B cell (primary cell): ENCODE results near the gene PTPRM. TPM values are rescaled to one million over a fixed set of nuclear protein-coding genes. Genes with fewer than 3 reads are reported as not detected.

ENCODE experiments used
- ATAC-seq: fragments of 200-7000 bp; cut with Tn5 transposase; one replicate; pipeline ENCODE4 v1.10.0; 2021; ENCODE audit warnings: low read depth, mild to moderate bottlenecking, moderate number of reproducible peaks, moderate library complexity
- CTCF ChIA-PET: fragments of 350-600 bp; sonication (Branson Sonifier 250); formaldehyde crosslinking; loops from one replicate; lab custom pipeline; 2021; ENCODE audit warnings: antibody characterized with exemption, inconsistent platforms; lab: Charles Lee
- POLR2A ChIA-PET: fragments of 350-600 bp; sonication (Branson Sonifier 250); formaldehyde crosslinking; loops from one replicate; lab custom pipeline; 2021; ENCODE audit warnings: antibody characterized with exemption; lab: Charles Lee
- DNase-seq: peaks from one replicate; pipeline ENCODE4 v3.0.0; 2013
- H2AFZ ChIP-seq: 2 replicates; pipeline ENCODE4 v1.6.1; 2012; ENCODE audit warnings: mild to moderate bottlenecking, low read depth, low read length; ENCODE audit not compliant: insufficient read depth, poor library complexity, severe bottlenecking
- H3K27ac ChIP-seq, 2 donors: 1 replicate in 1 of 2; 2 replicates in 1 of 2; pipeline ENCODE4 v1.5.1; 2012 to 2013; ENCODE audit warnings: low read length in 2 of 2, mild to moderate bottlenecking in 2 of 2, moderate library complexity in 1 of 2
- H3K27me3 ChIP-seq, 4 experiments: fragments of 200-600 bp in 1 of 4; sonication (generic) in 1 of 4; replicated peaks in 1 of 4; 1 replicate in 2 of 4; 2 replicates in 2 of 4; pipeline versions ENCODE4 v1.6.1 to v1.7.0; 2013 to 2016; ENCODE audit warnings: low read length in 3 of 4, mild to moderate bottlenecking in 2 of 4, mixed read lengths in 1 of 4, moderate library complexity in 1 of 4; ENCODE audit not compliant: insufficient read depth in 4 of 4, control insufficient read depth in 3 of 4; ENCODE audit errors: control extremely low read depth in 1 of 4
- H3K36me3 ChIP-seq, 2 experiments: replicated peaks in 1 of 2; 1 replicate in 1 of 2; 2 replicates in 1 of 2; pipeline versions ENCODE4 v1.6.1 to v1.7.1; 2013; ENCODE audit warnings: low read length in 1 of 2; ENCODE audit not compliant: insufficient read depth in 2 of 2, control insufficient read depth in 1 of 2; ENCODE audit errors: control extremely low read depth in 1 of 2, extremely low read depth in 1 of 2
- H3K4me1 ChIP-seq, 2 donors: fragments of 200-600 bp in 1 of 2; sonication (generic) in 1 of 2; 1 replicate in 1 of 2; 2 replicates in 1 of 2; pipeline versions ENCODE4 v1.5.1 to v1.6.1; 2013 to 2017; ENCODE audit warnings: low read length in 2 of 2; ENCODE audit not compliant: control insufficient read depth in 2 of 2, insufficient read depth in 2 of 2
- H3K4me2 ChIP-seq: replicated peaks from 2 replicates; pipeline ENCODE3; 2012; ENCODE audit warnings: mild to moderate bottlenecking, low read depth, low read length; ENCODE audit not compliant: poor library complexity, severe bottlenecking
- H3K4me3 ChIP-seq, 5 experiments: fragments of 200-600 bp in 1 of 5; sonication (generic) in 1 of 5; 1 replicate in 3 of 5; 2 replicates in 2 of 5; pipeline versions ENCODE4 v1.5.1 to v1.7.0; 2011 to 2016; ENCODE audit warnings: low read length in 4 of 5, mild to moderate bottlenecking in 4 of 5, low read depth in 2 of 5, control low read depth in 1 of 5, moderate library complexity in 1 of 5; ENCODE audit not compliant: insufficient read depth in 1 of 5; ENCODE audit errors: control extremely low read depth in 1 of 5, extremely low read depth in 1 of 5
- H3K79me2 ChIP-seq: fragments of 200-600 bp; sonication (generic); one replicate; pipeline ENCODE4 v1.6.0; 2016; ENCODE audit warnings: low read length; ENCODE audit not compliant: control insufficient read depth, insufficient read depth
- H3K9ac ChIP-seq: fragments of 200-600 bp; sonication (generic); 2 replicates; pipeline ENCODE4 v1.6.1; 2017; ENCODE audit warnings: mild to moderate bottlenecking, low read length, moderate library complexity
- H3K9me3 ChIP-seq, 3 donors: one replicate each; pipeline versions ENCODE4 v1.6.1 to v1.7.1; 2013; ENCODE audit warnings: low read length in 2 of 3; ENCODE audit not compliant: control insufficient read depth in 2 of 3, insufficient read depth in 1 of 3; ENCODE audit errors: control extremely low read depth in 1 of 3
- H4K20me1 ChIP-seq: 2 replicates; pipeline ENCODE4 v1.6.0; 2012; ENCODE audit warnings: mild to moderate bottlenecking, low read length; ENCODE audit not compliant: insufficient read depth, control insufficient read depth, poor library complexity, severe bottlenecking
- H3K27ac Mint-ChIP-seq: one replicate; pipeline ENCODE4 v1.8.0; 2021; ENCODE audit warnings: mixed read lengths
- H3K27me3 Mint-ChIP-seq: one replicate; pipeline ENCODE4 v1.8.0; 2021; ENCODE audit warnings: mixed read lengths
- H3K4me1 Mint-ChIP-seq: one replicate; pipeline ENCODE4 v1.8.0; 2021; ENCODE audit warnings: mixed read lengths
- H3K4me3 Mint-ChIP-seq: one replicate; pipeline ENCODE4 v1.8.0; 2021; ENCODE audit warnings: mixed read lengths
- H3K9me3 Mint-ChIP-seq: one replicate; pipeline ENCODE4 v1.8.0; 2022; ENCODE audit warnings: mixed read lengths; ENCODE audit not compliant: insufficient read depth
- EZH2 ChIP-seq: IDR thresholded peaks from 2 replicates; pipeline ENCODE4 v1.6.1; 2012; ENCODE audit warnings: borderline replicate concordance, low read depth, mild to moderate bottlenecking, moderate library complexity, low read length; ENCODE audit not compliant: insufficient read depth, poor library complexity, severe bottlenecking
- WGBS: methylation state at CpG from one replicate; pipeline ENCODE4 v1.1.5; 2013; ENCODE audit warnings: missing lambda C conversion rate; ENCODE audit not compliant: insufficient coverage; 5-methylcytosine and 5-hydroxymethylcytosine counted together
- intact Hi-C: fragments of 100-400 bp; cut with micrococcal nuclease; formaldehyde crosslinking; loops from one replicate; pipeline ENCODE4 v1.10.0; 2022
- polyA plus RNA-seq: library from polyadenylated mRNA; depleted of rRNA; stranded (reverse); fragments of >200 nt; gene quantifications from 2 replicates; pipeline ENCODE4 v1.2.3, GENCODE V29; 2012
- total RNA-seq, 2 donors: library from RNA; stranded (reverse); fragments of 120-200 nt in 1 of 2; gene quantifications; 1 replicate in 1 of 2; 2 replicates in 1 of 2; pipeline versions ENCODE4 v1.2.3 to v1.2.4, GENCODE V29; 2013 to 2022
- TF ChIP-seq, protein P1 (sequence below): fragments of 200-600 bp; IDR thresholded peaks from one replicate; pipeline ENCODE4 v1.8.0; 2022; ENCODE audit warnings: antibody characterized with exemption, mild to moderate bottlenecking

PTPRM gene
- total and polyA plus RNA-seq, 2 donors (not counting 1 experiment from before 2014, with no cell fraction given) = 0.20 to 0.89 TPM

DNA sequence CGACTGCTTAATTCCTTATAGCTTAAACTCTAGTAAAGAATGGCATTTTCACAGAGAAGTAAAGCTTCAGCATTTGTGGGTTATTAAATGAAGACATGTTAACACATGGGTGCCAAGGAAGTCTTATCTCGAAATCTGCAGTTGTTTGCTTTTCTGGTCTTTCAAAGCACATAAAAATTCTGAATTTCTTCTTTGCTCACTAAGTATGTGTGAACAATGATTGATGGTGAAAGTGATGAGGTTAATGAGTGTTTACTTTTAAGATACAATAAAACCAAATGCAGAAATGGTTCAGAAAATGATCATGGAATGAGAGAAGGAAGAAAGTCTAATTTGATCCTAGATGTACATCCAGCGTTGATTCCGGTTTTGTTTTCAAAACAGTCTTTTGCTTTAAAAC, 807.6 kb downstream of the PTPRM start:
- intact Hi-C loops = no loop called here
- Histone ChIP-seq H3K36me3 (no peaks in the 10 kb centered on the region), H3K27ac (no peak overlapping the region), H4K20me1 (no peaks in the 10 kb centered on the region), H3K4me2 (no peak overlapping the region), H3K79me2 (no peaks in the 10 kb centered on the region), H3K9ac (no peak overlapping the region), H3K9me3 (no peaks in the 10 kb centered on the region), H3K27me3 (peaks cover 0 to 6% (median 0%) of the 10 kb centered on the region in 4 experiments), H3K4me3 (no peak overlapping the region), H3K4me1 (no peaks in the 10 kb centered on the region), H2AFZ (no peak overlapping the region)
- no peak for ATAC-seq
- no peak for TF ChIP-seq EZH2
- TF ChIP-seq, protein P1, sequence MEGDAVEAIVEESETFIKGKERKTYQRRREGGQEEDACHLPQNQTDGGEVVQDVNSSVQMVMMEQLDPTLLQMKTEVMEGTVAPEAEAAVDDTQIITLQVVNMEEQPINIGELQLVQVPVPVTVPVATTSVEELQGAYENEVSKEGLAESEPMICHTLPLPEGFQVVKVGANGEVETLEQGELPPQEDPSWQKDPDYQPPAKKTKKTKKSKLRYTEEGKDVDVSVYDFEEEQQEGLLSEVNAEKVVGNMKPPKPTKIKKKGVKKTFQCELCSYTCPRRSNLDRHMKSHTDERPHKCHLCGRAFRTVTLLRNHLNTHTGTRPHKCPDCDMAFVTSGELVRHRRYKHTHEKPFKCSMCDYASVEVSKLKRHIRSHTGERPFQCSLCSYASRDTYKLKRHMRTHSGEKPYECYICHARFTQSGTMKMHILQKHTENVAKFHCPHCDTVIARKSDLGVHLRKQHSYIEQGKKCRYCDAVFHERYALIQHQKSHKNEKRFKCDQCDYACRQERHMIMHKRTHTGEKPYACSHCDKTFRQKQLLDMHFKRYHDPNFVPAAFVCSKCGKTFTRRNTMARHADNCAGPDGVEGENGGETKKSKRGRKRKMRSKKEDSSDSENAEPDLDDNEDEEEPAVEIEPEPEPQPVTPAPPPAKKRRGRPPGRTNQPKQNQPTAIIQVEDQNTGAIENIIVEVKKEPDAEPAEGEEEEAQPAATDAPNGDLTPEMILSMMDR = no peak
- no peak for DNase-seq
- WGBS = no CpG with 5 or more reads among the region's 4 CpGs
- ChIA-PET POLR2A (no interaction called here), CTCF (no interaction called here)
- Mint-ChIP-seq H3K27me3 (peaks cover 7% of the 10 kb centered on the region), H3K4me3 (no peak overlapping the region), H3K27ac (no peak overlapping the region), H3K4me1 (no peaks in the 10 kb centered on the region), H3K9me3 (no peaks in the 10 kb centered on the region)

DNA sequence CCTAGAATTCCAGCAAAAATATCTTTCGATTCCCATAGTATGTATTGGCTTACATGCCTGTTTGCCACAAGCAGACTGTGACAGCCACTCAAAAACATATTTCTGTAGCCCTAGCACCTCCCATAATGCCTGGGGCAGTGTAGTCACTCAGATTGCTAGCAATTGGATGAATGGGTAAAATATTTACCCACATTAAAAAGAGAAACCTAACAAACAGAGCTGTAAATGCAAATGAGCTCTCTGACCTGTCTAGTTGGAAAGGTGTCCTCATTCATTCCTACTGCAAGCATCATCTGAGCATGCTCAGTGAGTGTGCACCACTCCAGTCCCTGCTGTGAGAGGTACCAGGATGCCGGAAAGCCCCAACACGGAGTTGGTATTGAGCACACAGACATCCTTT, 808.1 kb downstream of the PTPRM start:
- no peaks in the 10 kb centered on the region for H4K20me1 ChIP-seq
- no peaks in the 10 kb centered on the region for H3K9me3 ChIP-seq
- Mint-ChIP-seq H3K4me3 (no peak overlapping the region), H3K27me3 (peaks cover 9% of the 10 kb centered on the region), H3K4me1 (no peaks in the 10 kb centered on the region), H3K27ac (no peak overlapping the region), H3K9me3 (no peaks in the 10 kb centered on the region)
- no peak for TF ChIP-seq EZH2
- TF ChIP-seq, protein P1 = no peak
- no peak for ATAC-seq
- ChIA-PET CTCF (no interaction called here), POLR2A (no interaction called here)
- H3K36me3 ChIP-seq = no peaks in the 10 kb centered on the region
- intact Hi-C loops = no loop called here
- H3K4me2 ChIP-seq = no peak overlapping the region
- H3K9ac ChIP-seq = no peak overlapping the region
- WGBS = 75% methylated on average over 3 of the region's 3 CpGs
- no peak overlapping the region for H3K4me3 ChIP-seq
- DNase-seq = no peak
- no peaks in the 10 kb centered on the region for H3K4me1 ChIP-seq
- no peak overlapping the region for H3K27ac ChIP-seq
- no peaks in the 10 kb centered on the region for H3K79me2 ChIP-seq
- no peak overlapping the region for H2AFZ ChIP-seq
- peaks cover 0 to 6% (median 0%) of the 10 kb centered on the region in 4 experiments for H3K27me3 ChIP-seq
